Ishikawa (cell line): ENCODE measurements around the gene DOK6.

Experiments used
- CEBPB ChIP-seq: IDR thresholded peaks from 2 replicates; pipeline ENCODE4 v1.6.1; 2012
- CREB1 ChIP-seq: IDR thresholded peaks from 2 replicates; pipeline ENCODE4 v1.6.1; 2012; ENCODE audit warnings: low read depth
- EGR1 ChIP-seq: IDR thresholded peaks from 2 replicates; pipeline ENCODE4 v1.6.1; 2012
- EP300 ChIP-seq: IDR thresholded peaks from 2 replicates; pipeline ENCODE4 v1.6.1; 2012; ENCODE audit warnings: borderline replicate concordance
- FOXM1 ChIP-seq: IDR thresholded peaks from 2 replicates; pipeline ENCODE4 v1.6.1; 2012; ENCODE audit warnings: low read depth, borderline replicate concordance
- NFIC ChIP-seq: IDR thresholded peaks from 2 replicates; pipeline ENCODE4 v1.6.1; 2012
- RAD21 ChIP-seq: IDR thresholded peaks from 2 replicates; pipeline ENCODE4 v1.6.1; 2012; ENCODE audit warnings: low read depth
- TAF1 ChIP-seq: IDR thresholded peaks from 2 replicates; pipeline ENCODE4 v1.6.1; 2012; ENCODE audit warnings: low read depth, mild to moderate bottlenecking
- TCF12 ChIP-seq: IDR thresholded peaks from 2 replicates; pipeline ENCODE4 v1.6.1; 2012; ENCODE audit warnings: low read depth
- TEAD4 ChIP-seq: IDR thresholded peaks from 2 replicates; pipeline ENCODE4 v1.6.1; 2012
- YY1 ChIP-seq: IDR thresholded peaks from 2 replicates; pipeline ENCODE4 v1.6.1; 2012; ENCODE audit warnings: low read depth
- ZBTB7A ChIP-seq: IDR thresholded peaks from 2 replicates; pipeline ENCODE4 v1.6.1; 2012; ENCODE audit warnings: low read depth
- TF ChIP-seq, protein P1 (sequence below): IDR thresholded peaks from 2 replicates; pipeline ENCODE4 v1.6.1; 2012; ENCODE audit warnings: low read depth, mild to moderate bottlenecking
- TF ChIP-seq, protein P2 (sequence below): IDR thresholded peaks from 2 replicates; pipeline ENCODE4 v1.6.1; 2012
- TF ChIP-seq, protein P3 (sequence below): IDR thresholded peaks from 2 replicates; pipeline ENCODE4 v1.6.1; 2012

DOK6 gene

DNA sequence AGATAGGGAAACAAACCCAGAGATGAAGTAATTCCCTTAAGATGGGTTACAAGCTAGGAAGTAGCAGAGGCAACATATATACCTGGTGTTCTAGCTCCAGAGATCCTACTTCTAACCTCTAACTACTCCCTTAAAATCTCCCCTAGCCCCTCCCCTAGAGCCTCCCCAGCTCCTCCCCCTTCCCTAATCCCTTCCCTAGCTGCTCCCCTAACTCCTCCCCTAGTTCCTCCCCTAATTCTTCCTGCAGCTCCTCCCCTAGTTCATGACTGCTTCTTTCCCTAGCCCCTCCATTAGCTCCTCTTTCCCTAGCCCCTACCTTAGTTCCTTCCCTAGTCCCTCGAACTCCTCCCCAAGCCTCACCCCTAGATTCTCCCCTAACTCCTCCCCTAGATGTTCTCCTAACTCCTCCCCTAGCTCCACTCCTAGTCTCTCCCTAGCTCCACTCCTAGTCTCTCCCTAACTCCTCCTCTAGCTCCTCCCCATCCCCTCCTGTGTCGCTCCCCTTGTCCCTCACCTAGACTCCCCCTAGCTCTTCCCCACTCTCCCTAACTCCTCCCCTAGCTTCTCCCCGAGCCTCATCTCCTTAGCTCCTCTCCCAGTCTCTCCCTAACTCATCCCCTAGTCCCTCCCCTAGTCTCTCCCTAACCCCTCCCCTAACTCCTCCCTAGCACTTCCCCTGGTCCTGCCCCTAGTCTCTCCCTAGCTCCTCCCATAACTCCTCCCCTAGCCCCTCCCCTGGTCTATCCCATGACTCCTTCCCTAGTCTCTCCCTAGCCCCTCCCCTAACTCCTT is 438.1 kb downstream of the DOK6 start:
- no peak for TF ChIP-seq NFIC
- TF ChIP-seq, protein P1, sequence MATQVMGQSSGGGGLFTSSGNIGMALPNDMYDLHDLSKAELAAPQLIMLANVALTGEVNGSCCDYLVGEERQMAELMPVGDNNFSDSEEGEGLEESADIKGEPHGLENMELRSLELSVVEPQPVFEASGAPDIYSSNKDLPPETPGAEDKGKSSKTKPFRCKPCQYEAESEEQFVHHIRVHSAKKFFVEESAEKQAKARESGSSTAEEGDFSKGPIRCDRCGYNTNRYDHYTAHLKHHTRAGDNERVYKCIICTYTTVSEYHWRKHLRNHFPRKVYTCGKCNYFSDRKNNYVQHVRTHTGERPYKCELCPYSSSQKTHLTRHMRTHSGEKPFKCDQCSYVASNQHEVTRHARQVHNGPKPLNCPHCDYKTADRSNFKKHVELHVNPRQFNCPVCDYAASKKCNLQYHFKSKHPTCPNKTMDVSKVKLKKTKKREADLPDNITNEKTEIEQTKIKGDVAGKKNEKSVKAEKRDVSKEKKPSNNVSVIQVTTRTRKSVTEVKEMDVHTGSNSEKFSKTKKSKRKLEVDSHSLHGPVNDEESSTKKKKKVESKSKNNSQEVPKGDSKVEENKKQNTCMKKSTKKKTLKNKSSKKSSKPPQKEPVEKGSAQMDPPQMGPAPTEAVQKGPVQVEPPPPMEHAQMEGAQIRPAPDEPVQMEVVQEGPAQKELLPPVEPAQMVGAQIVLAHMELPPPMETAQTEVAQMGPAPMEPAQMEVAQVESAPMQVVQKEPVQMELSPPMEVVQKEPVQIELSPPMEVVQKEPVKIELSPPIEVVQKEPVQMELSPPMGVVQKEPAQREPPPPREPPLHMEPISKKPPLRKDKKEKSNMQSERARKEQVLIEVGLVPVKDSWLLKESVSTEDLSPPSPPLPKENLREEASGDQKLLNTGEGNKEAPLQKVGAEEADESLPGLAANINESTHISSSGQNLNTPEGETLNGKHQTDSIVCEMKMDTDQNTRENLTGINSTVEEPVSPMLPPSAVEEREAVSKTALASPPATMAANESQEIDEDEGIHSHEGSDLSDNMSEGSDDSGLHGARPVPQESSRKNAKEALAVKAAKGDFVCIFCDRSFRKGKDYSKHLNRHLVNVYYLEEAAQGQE, result no peak
- TF ChIP-seq TCF12, result no peak
- TF ChIP-seq, protein P2, sequence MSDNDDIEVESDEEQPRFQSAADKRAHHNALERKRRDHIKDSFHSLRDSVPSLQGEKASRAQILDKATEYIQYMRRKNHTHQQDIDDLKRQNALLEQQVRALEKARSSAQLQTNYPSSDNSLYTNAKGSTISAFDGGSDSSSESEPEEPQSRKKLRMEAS, result no peak
- TF ChIP-seq TAF1, result no peak
- TF ChIP-seq RAD21, result no peak
- TF ChIP-seq CREB1, result no peak
- no peak for TF ChIP-seq TEAD4
- no peak for TF ChIP-seq ZBTB7A
- TF ChIP-seq CEBPB, result no peak
- no peak for TF ChIP-seq EGR1
- TF ChIP-seq, protein P3, sequence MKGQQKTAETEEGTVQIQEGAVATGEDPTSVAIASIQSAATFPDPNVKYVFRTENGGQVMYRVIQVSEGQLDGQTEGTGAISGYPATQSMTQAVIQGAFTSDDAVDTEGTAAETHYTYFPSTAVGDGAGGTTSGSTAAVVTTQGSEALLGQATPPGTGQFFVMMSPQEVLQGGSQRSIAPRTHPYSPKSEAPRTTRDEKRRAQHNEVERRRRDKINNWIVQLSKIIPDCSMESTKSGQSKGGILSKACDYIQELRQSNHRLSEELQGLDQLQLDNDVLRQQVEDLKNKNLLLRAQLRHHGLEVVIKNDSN, result no peak

DNA sequence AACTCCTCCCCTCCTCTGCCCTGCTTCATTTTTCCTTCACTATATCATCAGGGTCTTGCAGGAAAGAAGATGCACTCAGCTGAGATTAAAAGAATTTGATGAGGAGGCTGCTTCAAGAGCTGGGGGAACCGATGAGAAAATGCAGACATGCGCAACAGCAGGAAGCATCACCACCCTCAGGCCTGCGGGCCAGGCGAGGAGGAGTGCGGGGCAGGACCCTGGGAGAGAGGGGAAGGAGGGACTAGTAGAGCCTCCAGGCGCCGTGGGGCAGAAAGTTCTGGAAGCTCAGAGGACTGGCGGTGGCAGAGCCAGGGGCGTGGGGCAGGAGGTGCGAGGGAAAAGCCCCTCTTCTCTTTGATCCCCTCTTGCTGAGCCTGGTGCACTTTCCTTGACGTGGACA is 438.8 kb downstream of the DOK6 start:
- TF ChIP-seq TAF1 (no peak), EP300 (no peak), ZBTB7A (no peak), RAD21 (no peak), CREB1 (no peak), CEBPB (no peak), TEAD4 (no peak), TCF12 (no peak), EGR1 (no peak), YY1 (no peak), FOXM1 (no peak), NFIC (no peak)
- TF ChIP-seq, protein P1, result no peak
- TF ChIP-seq, protein P2, result no peak
- TF ChIP-seq, protein P3, result no peak

DNA sequence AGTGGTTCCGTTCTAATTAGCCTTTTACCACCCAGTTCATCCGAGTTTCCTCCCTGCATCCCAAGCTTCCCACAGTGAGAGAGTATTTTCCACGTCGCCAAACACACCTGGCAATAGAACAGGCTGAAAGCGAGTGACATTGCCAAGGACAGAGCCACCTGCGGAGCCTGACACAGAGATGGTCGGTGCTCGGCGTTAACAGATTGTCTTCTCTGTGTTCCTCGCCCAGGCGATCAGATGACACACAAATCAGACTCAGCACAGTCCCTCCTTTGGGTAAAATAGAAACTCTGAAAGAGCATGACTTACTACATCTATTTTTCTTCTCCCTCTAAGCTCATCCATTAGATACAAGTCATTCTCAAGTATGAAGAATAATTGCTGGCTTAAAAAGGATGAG is 439.3 kb downstream of the DOK6 start:
- TF ChIP-seq, protein P1, result no peak

DNA sequence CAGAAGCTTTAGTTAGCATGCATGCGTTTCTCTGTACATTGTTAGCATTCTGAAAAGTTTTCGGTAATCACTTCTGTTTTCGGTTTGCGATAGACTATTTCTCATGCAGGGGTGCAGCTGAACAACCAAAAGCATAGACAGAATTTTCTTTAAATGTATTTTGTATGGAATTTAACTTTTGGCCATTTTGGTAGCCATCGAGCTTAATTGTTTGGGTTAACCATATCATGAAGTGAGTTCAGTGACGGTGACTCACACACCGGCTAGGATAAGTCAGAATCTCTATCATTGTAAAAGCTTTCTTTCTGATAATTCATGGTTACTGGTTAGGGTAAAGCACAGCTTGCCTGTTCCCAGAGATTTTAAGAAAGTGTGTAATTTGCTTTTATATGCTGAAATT is 439.8 kb downstream of the DOK6 start:
- TF ChIP-seq TCF12 (no peak), TEAD4 (no peak), EGR1 (no peak)

DNA sequence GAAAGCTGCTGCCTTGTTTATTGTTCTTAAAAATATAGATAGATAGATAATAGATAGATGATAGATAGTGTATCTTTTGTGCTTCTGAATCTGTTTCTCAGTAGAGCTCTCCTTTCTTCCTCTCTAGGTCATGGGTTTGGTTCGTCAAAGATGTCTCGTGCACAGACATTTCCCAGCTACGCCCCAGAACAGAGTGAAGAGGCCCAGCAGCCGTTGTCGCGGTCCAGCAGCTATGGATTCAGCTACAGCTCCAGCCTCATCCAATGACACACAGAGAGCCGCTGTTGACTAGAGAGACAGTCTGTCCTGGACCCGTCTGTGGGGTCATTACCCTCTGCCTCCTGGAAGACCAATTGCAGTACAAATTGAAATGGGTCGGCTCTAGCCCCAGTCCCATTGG is 440.4 kb downstream of the DOK6 start:
- TF ChIP-seq, protein P1, result peak; percentile 56; the same call in 1 of the 2 replicates
- no peak for TF ChIP-seq RAD21
